Fibroblast of skin of right biceps (primary cell): ENCODE measurements around the gene DCT.
"Not testable (repeated sequence)": the region's sequence is repeated elsewhere in the genome, so short reads cannot be mapped to it uniquely, and the experiment has no call there.

Experiments
- DNase-seq: peaks from one replicate; pipeline ENCODE4 v3.0.0-alpha.2; 2013

Gene DCT

GRCh38 chr13:94479616-94480015 is at the start of gene DCT:
Gene DCT, minus strand, starts transcription at chr13:94479682. Its CDS starts 427 bp downstream, at chr13:94479255.
- DNase-seq, result no peak

- not testable (repeated sequence) for DNase-seq
These were observed 47.5 kb upstream of the DCT start for GRCh38 chr13:94526956-94527355.

- DNase-seq, result no peak
These were observed 46.3 kb upstream of the DCT start for GRCh38 chr13:94525781-94526180.

- no peak for DNase-seq
These were observed 44.9 kb upstream of the DCT start for GRCh38 chr13:94524407-94524806.

- no peak for DNase-seq
These were observed 40.5 kb upstream of the DCT start for GRCh38 chr13:94520001-94520400.

- DNase-seq, result no peak
These were observed 37.0 kb upstream of the DCT start for GRCh38 chr13:94516456-94516855.

GRCh38 chr13:94515911-94516310 is 36.4 kb upstream of the DCT start:
- DNase-seq, result no peak

GRCh38 chr13:94515374-94515773 is 35.9 kb upstream of the DCT start:
- DNase-seq, result no peak

- no peak for DNase-seq
These were observed 33.5 kb upstream of the DCT start for GRCh38 chr13:94513026-94513425.

- DNase-seq, result no peak
These were observed 26.2 kb upstream of the DCT start for GRCh38 chr13:94505730-94506129.

- DNase-seq, result no peak
These were observed 24.4 kb upstream of the DCT start for GRCh38 chr13:94503851-94504250.

- not testable (repeated sequence) for DNase-seq
These were observed 19.3 kb upstream of the DCT start for GRCh38 chr13:94498831-94499230.

GRCh38 chr13:94495806-94496205 is 16.3 kb upstream of the DCT start:
- DNase-seq, result no peak

- no peak for DNase-seq
These were observed 14.5 kb upstream of the DCT start for GRCh38 chr13:94494026-94494425.

- no peak for DNase-seq
These were observed 7.6 kb upstream of the DCT start for GRCh38 chr13:94487043-94487442.

- DNase-seq, result no peak
These were observed 4.5 kb upstream of the DCT start for GRCh38 chr13:94483970-94484369.

- peak; percentile 80 for DNase-seq
These were observed 2.5 kb upstream of the DCT start for GRCh38 chr13:94481941-94482340.

GRCh38 chr13:94480672-94481145 is 1.2 kb upstream of the DCT start:
- peak; percentile 86 for DNase-seq

- DNase-seq, result no peak
These were observed 569 bp downstream of the DCT start for GRCh38 chr13:94478913-94479312.

GRCh38 chr13:94470126-94470525 is 9.4 kb downstream of the DCT start:
- DNase-seq, result no peak

- DNase-seq, result peak; percentile 2
These were observed 14.7 kb downstream of the DCT start for GRCh38 chr13:94464771-94465170.

GRCh38 chr13:94462670-94463069 is 16.8 kb downstream of the DCT start:
- DNase-seq, result no peak

GRCh38 chr13:94459116-94459515 is 20.4 kb downstream of the DCT start:
- DNase-seq, result no peak

GRCh38 chr13:94455414-94455813 is 24.1 kb downstream of the DCT start:
- DNase-seq, result no peak

GRCh38 chr13:94454906-94455305 is 24.6 kb downstream of the DCT start:
- DNase-seq, result no peak

GRCh38 chr13:94454334-94454733 is 25.1 kb downstream of the DCT start:
- DNase-seq, result no peak
